Occipital lobe (tissue), 2 donors: ENCODE results near the gene TBCC. TPM values are rescaled to one million over a fixed set of nuclear protein-coding genes. Genes with fewer than 3 reads are reported as not detected.
"Not testable (repeated sequence)": the region's sequence is repeated elsewhere in the genome, so short reads cannot be mapped to it uniquely, and the experiment has no call there.

Source experiments
- DNase-seq: peaks from one replicate; lab custom pipeline; 2025; lab: John Stamatoyannopoulos, UW
- total RNA-seq: library from RNA; depleted of rRNA; stranded (reverse); fragments of >200 nt; gene quantifications from one replicate; pipeline ENCODE4 v1.2.3, GENCODE V29; 2014

TBCC gene
- total RNA-seq, 1 donor from 2014 or later = 63.2 TPM

DNA sequence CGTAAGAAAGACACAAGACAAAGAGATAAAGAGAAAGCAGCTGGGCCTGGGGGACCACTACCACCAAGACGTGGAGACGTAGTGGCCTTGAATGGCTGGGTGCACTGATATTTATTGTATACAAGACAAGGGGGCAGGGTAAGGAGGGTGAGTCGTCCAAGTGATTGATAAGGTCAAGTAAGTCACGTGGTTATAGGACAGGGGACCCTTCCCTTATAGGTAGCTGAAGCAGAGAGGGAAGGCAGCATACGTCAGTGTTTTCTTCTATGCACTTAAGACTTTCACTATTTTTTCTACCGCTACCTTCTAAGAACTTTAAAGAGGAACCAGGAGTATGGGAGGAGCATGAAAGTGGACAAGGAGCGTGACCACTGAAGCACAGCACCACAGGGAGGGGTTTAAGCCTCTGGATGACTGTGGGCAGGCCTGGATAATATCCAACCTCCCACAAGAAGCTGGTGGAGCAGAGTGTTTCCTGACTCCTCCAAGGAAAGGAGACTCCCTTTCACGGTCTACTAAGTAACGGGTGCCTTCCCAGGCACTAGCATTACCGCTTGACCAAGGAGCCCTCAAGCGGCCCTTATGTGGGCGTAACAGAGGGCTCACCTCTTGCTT lies 11.9 kb downstream of the TBCC start:
- not testable (repeated sequence) for DNase-seq

DNA sequence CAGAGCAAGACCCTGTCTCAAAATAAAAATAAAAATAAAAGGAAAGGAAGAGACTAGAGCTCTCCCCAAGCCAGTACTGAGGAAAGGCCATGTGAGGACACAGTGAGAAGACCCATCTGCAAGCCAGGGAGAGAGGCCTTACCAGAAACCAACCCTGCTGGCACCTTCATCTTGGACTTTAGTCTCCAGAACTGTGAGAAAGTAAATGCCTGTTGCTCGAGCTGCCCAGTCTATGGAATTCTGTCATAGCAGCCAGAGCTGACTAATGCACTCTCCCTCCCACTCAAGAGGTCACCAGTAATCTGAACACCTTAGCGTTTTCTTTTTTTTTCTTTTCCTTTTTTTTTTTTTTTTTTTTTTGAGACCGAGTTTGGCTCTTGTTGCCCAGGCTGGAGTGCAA lies 16.2 kb downstream of the TBCC start:
- no peak for DNase-seq

GRCh38 chr6:42727627-42728026 lies 18.3 kb downstream of the TBCC start:
- DNase-seq = no peak

DNA sequence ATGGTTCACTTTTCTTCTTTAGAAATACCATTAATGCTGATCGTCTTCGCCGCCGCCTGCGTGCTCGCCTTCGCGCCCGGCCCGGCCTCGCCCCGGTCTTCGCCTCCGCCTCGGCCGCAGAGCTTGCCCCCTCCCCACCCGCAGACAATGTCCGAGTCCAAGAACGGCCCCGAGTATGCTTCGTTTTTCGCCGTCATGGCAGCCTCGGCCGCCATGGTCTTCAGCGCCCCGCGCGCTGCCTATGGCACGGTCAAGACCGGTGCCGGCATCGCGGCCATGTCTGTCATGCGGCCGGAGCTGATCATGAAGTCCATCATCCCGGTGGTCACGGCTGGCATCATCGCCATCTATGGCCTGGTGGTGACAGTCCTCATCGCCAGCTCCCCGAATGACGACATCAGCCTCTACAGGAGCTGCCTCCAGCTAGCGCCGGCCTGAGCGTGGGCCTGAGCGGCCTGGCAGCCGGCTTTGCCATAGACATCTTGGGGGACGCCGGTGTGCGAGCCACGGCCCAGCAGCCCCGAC lies 18.8 kb downstream of the TBCC start:
- DNase-seq = peak; percentile 30

- peak; percentile 26 for DNase-seq
These were observed 19.3 kb downstream of the TBCC start for GRCh38 chr6:42726485-42727086.

DNA sequence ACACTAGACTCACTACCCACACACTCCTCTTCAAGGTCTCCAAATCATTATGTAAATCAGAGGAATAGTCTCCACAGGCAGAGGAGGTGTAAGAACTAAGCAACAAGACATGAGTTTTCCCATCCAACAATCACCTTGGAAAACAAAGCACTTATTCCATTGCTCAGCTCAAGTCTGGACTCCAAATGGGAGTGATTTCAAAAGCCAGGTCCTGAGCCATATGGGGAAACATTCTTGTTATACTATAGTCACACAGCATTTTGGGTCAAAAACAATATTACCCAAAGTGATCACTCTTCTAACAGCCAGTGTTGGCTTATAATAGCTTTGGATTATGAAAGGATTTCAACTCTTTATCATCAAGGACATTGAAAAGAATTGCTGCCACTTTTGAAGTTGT lies 19.9 kb downstream of the TBCC start:
- no peak for DNase-seq

GRCh38 chr6:42724825-42725224 lies 21.1 kb downstream of the TBCC start:
- no peak for DNase-seq

GRCh38 chr6:42722497-42722896 lies 23.4 kb downstream of the TBCC start, which contains the start of gene PRPH2:
Gene PRPH2, minus strand, starts transcription at chr6:42722597. Its CDS starts 263 bp downstream, at chr6:42722334.
- no peak for DNase-seq

DNA sequence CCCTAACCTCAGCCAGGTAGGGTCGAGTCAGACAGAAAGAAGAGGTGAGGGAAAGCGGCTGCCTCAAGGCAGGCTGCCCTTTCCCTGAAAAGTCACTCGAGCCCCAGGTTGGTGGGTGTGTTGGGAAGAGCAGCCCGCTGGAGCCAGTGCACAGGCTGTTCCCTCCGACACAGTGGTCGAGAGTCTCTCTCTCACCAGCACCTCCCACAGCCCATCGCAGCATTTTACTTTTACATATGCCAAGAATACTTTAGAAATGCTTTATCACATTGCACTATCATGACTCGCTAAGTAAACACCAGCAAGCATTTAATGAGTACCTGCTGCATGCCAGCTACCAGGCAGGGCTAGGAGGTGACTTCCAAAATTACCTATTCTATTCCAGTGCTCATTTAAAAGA lies 25.2 kb downstream of the TBCC start:
- DNase-seq = no peak

- DNase-seq = no peak
These were observed 30.0 kb downstream of the TBCC start for GRCh38 chr6:42715871-42716270.

GRCh38 chr6:42714098-42714761 lies 31.7 kb downstream of the TBCC start:
- DNase-seq = no peak

- DNase-seq = no peak
These were observed 34.0 kb downstream of the TBCC start for GRCh38 chr6:42711930-42712329.

GRCh38 chr6:42710316-42710715 lies 35.6 kb downstream of the TBCC start:
- DNase-seq = no peak

DNA sequence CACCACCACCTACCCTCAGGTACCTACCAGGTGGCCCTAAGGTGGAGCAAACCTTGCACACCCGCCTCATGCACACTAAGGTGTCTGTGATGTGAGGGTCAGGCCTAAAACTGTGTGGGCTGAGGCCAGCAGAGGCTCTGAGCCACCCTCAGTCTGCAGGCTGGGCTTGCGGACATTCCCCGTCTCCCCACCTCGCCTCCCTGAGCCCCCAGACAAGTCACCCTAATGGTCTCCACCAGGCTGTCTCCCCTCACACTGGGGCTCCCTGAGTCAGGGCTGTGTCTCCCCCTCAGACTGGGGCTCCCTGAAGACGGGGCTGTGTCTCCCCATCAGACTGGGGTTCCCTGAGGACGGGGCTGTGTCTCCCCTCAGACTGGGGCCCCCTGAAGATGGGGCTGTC lies 36.0 kb downstream of the TBCC start:
- no peak for DNase-seq

DNA sequence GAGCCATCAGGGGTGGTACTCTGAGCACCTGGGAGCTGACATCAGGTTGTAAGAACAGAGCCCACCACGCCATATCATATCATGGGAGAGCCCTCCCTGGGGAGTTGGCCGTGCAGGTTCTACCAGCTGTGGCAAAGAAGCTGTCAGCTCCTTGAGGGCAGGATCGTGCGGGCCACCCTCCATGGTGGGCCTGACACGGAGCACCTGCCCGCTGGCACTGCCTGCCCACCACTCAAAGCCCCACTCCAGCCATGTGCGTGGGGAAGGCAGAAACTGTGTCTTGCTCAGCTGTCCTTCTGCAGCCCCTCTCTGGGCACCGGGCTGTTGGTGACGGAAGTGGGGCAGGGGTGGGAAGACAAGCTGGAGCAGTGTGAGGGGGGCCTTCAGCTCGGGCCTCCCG lies 37.8 kb downstream of the TBCC start:
- no peak for DNase-seq

GRCh38 chr6:42707595-42707994 lies 38.3 kb downstream of the TBCC start:
- DNase-seq = no peak

GRCh38 chr6:42704937-42705374 lies 40.9 kb downstream of the TBCC start:
- no peak for DNase-seq

- DNase-seq = no peak
These were observed 41.5 kb downstream of the TBCC start for GRCh38 chr6:42704251-42704936.

DNA sequence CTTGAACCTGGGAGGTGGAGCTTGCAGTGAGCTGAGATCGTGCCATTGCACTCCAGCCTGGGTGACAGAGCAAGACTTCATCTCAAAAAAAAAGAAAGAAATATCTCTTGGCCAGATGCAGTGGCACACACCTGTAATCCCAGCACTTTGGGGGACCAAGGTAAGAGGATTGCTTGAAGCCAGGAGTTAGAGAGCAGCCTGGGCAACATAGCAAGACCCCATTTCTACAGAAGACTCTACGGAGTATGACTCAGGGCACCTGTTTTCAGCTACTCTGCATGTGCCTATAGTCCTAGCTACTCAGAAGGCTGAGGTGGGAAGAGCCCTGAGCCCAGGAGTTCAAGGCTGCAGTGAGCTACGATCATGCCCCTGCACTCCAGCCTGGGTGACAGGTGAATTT lies 43.1 kb downstream of the TBCC start:
- DNase-seq = not testable (repeated sequence)

DNA sequence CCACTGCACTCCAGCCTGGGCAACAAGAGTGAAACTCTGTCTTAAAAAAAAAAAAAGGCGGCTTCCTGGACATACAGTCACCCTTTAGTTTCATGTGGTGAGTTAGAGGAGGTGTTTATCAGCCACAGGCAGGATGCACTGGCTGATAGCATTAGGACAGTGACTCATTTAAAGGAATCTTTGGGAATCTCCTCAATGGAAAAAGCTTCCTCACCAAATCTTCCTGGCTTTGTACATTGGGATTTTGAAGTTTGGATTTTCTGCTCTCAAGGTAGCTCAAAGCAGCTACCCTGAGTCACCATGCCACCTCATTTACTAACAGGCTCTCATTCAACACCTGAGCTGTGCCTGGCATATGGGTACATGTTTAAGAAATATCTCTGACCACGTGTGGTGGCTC lies 43.7 kb downstream of the TBCC start:
- no peak for DNase-seq

GRCh38 chr6:42698217-42698616 lies 47.7 kb downstream of the TBCC start:
- DNase-seq = no peak

GRCh38 chr6:42697268-42697655 lies 48.6 kb downstream of the TBCC start:
- no peak for DNase-seq
